C4-2B (cell line): ENCODE results near the gene GCH1.
A peak's percentile ranks its signal among the peaks of the same experiment; 100 is the strongest.

ENCODE experiments used
- H3K27ac ChIP-seq: fragments of 450-650 bp; 2 replicates; pipeline ENCODE4 v1.5.1; 2017
- CTCF ChIP-seq: fragments of 450-650 bp; conservative IDR thresholded peaks from 2 replicates; pipeline ENCODE4 v1.5.1; 2017; ENCODE audit warnings: mild to moderate bottlenecking
- ZFX ChIP-seq: fragments of 450-650 bp; IDR thresholded peaks from 2 replicates; pipeline ENCODE4 v1.6.1; 2017

The GCH1 gene

GRCh38 chr14:54809767-54810166 lies 92.9 kb downstream of the GCH1 start:
- TF ChIP-seq CTCF (no peak), ZFX (no peak)
- no peak overlapping the region for H3K27ac ChIP-seq

- no peak overlapping the region for H3K27ac ChIP-seq
- TF ChIP-seq ZFX (no peak), CTCF (no peak)
Measured at GRCh38 chr14:54808326-54809161, 94.1 kb downstream of the GCH1 start.

- no peak overlapping the region for H3K27ac ChIP-seq
- no peak for TF ChIP-seq CTCF
- TF ChIP-seq ZFX = no peak
Measured at GRCh38 chr14:54807881-54808280, 94.7 kb downstream of the GCH1 start.

- no peak for TF ChIP-seq ZFX
- no peak for TF ChIP-seq CTCF
- H3K27ac ChIP-seq = no peak overlapping the region
Measured at GRCh38 chr14:54807428-54807827, 95.2 kb downstream of the GCH1 start.

- H3K27ac ChIP-seq = no peak overlapping the region
- TF ChIP-seq CTCF = no peak
Measured at GRCh38 chr14:54806616-54807015, 96.0 kb downstream of the GCH1 start.

GRCh38 chr14:54805445-54806322 lies 96.9 kb downstream of the GCH1 start:
- TF ChIP-seq ZFX (no peak), CTCF (peak; percentile 98)
- H3K27ac ChIP-seq = no peak overlapping the region

- H3K27ac ChIP-seq = no peak overlapping the region
- TF ChIP-seq ZFX (no peak), CTCF (no peak)
Measured at GRCh38 chr14:54805070-54805444, 97.6 kb downstream of the GCH1 start.
